ENCODE results near the gene SLC8A2.

Gene SLC8A2, protein sequence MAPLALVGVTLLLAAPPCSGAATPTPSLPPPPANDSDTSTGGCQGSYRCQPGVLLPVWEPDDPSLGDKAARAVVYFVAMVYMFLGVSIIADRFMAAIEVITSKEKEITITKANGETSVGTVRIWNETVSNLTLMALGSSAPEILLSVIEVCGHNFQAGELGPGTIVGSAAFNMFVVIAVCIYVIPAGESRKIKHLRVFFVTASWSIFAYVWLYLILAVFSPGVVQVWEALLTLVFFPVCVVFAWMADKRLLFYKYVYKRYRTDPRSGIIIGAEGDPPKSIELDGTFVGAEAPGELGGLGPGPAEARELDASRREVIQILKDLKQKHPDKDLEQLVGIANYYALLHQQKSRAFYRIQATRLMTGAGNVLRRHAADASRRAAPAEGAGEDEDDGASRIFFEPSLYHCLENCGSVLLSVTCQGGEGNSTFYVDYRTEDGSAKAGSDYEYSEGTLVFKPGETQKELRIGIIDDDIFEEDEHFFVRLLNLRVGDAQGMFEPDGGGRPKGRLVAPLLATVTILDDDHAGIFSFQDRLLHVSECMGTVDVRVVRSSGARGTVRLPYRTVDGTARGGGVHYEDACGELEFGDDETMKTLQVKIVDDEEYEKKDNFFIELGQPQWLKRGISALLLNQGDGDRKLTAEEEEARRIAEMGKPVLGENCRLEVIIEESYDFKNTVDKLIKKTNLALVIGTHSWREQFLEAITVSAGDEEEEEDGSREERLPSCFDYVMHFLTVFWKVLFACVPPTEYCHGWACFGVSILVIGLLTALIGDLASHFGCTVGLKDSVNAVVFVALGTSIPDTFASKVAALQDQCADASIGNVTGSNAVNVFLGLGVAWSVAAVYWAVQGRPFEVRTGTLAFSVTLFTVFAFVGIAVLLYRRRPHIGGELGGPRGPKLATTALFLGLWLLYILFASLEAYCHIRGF

DNA sequence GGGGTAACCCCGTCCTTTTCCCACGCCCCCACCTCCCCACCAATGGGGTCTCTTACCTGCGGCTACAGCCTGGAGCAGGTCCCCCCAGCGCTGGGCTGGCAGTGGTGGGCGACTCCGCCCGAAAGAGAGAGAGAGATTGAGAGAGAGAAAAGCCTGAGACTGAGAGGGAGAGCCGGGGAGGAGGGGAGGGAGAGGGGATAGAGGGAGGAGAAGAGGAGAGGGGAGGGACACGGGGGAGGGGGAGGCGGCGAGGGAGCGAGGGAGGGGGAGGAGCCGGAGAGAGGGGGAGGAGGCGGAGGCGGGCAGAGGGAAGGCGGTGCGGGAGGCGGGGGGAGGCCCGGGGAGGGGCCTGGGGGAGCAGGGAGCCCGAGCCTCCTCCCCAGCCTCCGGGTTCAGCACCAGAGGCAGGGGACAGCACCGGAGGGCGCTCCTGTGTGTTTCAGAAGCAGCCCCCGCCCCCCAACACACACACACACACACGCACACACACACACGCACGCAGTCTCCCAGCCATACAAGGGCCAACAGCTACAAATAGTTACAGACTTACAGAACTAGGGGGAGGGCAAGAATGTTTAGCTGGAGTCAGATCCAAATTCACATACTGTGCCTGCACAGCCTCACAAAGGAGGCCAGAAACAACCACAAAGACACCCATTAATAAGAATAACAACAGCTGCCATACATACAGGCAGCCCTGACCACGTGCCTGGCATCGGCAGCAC is at the start of gene SLC8A2:
Gene SLC8A2 (minus strand): TSS at position 161 of the 725 bp plus-strand sequence. CDS start 5,490 bp downstream, outside the sequence.
- FAIRE-seq = no peak

DNA sequence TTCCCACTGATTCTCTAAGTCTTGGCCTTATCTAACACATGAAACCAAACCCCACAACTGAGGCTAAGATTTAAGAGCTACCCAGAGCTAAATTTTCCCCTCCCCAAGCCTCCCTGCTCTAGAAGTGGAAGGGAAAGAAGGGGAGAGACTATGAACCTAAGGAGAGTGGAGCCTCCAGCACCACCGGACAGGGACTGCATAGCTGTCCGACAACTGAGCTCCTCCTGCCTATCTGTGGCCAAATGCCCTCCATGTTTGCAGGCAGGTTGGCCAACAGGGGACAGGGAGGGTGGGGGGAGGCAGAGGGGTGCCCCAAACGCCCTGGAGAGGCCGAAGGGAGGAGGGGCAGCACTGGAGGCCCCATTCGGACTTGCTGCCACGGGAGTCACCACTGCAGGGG is 49.1 kb upstream of the SLC8A2 start:
- FAIRE-seq = no peak

GRCh38 chr19:47520343-47520806 is 48.7 kb upstream of the SLC8A2 start:
- FAIRE-seq = no peak

GRCh38 chr19:47518854-47519253 is 47.2 kb upstream of the SLC8A2 start:
- no peak for FAIRE-seq

- no peak for FAIRE-seq
Measured at GRCh38 chr19:47518139-47518538, 46.4 kb upstream of the SLC8A2 start.

GRCh38 chr19:47514869-47515588 is 43.3 kb upstream of the SLC8A2 start, which contains the start of gene NAPA:
TSS of gene NAPA (minus strand) at chr19:47515063. CDS start at chr19:47514940, 123 bp downstream.
- FAIRE-seq = peak; percentile 96

- FAIRE-seq = no peak
Measured at GRCh38 chr19:47514151-47514868, 42.6 kb upstream of the SLC8A2 start.

- no peak for FAIRE-seq
Measured at GRCh38 chr19:47512948-47513319, 41.2 kb upstream of the SLC8A2 start.

DNA sequence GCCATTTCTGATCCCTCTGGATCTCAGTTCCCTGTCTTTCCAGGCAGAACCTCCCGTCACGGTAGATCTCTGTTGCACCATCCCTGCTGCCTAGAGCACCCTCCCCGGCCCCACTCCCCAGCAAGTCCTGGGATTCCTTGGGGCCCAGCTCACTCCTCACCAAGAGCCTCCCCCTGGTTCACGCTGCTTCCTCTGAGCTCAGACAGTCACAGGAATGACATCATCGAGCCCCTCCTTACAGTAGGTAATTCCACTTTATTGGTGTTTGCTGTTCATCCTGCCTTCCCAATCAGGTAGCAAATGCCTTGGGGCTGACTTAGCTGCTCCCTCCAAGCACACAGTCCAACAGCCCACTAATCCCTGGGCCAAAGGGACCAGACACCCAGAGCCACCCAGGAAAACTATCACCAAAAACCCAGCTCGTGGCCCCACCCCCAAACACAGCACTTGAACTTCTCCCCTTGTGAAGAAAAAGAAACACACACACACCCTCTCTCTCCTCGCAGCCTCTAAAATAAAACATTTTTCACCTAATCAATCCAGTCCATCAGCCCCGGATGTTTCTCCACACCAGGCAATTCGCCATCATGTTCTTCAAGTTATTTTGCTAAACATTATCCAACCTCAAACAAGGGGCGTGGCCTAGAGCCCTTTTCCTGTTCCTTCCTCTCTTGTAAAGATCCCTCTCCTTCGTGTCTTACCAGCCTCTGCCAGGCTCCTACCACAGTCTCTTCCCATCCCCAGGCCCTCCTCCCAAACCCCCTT is 40.7 kb upstream of the SLC8A2 start:
- no peak for FAIRE-seq

- FAIRE-seq = no peak
Measured at GRCh38 chr19:47511681-47512080, 40.0 kb upstream of the SLC8A2 start.

- FAIRE-seq = no peak
Measured at GRCh38 chr19:47511128-47511517, 39.4 kb upstream of the SLC8A2 start.

DNA sequence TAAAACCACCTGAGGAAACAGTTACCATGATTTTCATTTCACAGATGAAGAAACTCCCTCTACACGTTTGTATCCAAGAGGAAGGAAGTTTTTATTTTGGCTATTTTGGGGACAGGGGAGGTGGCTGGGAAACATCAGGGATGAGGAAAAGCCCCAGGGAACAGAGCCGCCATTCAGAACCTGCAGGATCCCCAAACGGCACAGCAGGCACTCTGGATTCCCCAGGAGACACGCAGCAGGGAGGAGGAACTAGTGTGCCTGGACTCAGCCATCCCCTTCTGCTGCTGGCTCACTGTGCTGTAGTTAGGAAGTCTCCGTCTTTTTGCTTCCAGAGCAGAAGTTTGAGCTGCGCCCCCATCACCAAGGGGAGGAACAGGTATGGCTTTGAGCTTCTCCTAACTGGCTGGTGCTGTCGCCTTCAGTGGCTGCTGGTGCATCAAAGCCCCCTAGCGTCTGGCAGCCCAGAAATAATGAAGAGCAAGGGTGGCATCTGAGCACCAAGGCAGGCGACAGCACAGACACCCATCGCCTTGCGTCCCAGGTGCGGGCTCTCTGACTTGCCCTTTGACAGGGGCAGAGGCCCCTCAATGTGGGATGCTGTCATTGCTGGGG is 38.9 kb upstream of the SLC8A2 start:
- FAIRE-seq = no peak

GRCh38 chr19:47509973-47510372 is 38.3 kb upstream of the SLC8A2 start:
- no peak for FAIRE-seq

DNA sequence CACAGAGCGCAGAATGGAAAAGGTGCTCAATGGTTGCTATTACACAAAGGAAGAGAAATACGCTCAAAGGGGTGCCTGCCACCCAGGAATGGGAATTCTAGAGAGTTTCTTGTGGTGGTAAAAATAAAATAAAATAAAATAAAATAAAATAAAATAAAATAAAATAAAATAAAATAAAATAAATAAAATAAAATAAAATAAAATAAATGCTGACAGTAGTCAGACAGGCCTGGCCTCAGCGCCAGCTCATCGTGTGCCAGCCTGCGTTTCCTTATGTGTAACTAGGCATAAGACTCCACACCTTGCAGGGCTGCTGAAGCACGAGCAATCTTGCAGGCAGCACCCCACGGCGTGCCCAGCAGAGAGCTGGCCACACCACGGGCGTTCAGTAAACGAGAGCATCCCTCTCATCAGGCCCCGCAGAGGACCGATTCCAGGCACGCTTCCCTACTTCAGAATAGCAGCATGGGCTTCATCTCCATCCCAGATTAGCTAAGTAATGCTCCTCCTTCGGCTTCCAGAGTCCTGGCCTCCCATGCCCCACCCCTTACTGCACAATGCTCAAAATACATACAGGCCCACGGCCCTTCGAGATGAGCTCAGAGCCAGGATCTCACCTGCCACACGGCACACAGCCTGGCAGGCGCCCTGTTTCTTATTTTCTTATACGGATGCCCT is 37.6 kb upstream of the SLC8A2 start:
- FAIRE-seq = no peak

DNA sequence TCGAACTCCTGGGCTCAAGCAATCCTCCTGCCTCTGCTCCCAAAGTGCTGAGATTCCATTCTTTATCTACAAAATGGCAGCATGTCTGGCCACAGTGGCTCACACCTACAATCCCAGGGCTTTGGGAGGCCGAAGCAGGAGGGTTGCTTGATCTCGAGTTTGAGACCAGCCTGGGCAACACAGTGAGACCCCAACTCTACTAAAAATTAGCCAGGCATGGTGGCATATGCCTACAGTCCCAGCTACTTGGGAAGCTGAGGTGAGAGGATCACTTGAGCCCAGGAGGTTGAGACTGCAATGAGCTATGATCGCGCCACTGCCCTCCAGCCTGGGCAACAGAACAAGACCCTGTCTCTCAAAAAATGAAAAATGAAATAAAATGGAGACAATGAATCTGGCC is 37.0 kb upstream of the SLC8A2 start:
- no peak for FAIRE-seq

DNA sequence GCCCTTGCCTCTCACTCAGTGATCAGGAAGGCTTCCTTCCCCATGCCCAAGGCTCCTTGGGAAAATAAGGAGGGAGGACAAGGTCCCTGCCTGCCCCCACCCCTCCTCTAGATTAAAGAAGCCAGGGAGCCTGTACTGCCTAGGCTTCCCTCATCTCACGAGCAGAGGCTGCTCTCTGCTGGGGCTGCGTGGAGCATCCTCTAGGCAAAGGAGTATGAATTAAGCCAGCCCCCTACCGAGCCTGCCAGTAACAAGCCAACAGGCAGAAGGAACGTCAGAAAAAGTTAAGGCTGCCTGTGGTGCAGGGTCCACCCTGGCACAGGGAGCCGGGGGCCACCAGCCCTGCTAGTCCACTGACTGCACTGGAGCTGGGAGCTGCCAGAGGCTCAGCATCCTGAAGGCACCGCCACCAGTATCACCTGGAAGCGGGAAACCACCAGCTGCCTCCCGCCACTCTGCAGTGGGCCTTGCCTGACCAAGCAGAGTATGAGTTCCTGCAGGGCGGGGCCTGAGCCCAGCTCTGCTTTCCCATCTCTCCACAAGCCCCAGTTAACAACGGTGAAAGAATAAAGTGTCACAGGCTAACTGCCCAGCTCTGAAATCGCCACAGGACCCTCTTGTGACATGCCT is 36.3 kb upstream of the SLC8A2 start:
- FAIRE-seq = no peak

GRCh38 chr19:47507012-47507411 is 35.3 kb upstream of the SLC8A2 start:
- no peak for FAIRE-seq

GRCh38 chr19:47506459-47506858 is 34.8 kb upstream of the SLC8A2 start:
- no peak for FAIRE-seq

DNA sequence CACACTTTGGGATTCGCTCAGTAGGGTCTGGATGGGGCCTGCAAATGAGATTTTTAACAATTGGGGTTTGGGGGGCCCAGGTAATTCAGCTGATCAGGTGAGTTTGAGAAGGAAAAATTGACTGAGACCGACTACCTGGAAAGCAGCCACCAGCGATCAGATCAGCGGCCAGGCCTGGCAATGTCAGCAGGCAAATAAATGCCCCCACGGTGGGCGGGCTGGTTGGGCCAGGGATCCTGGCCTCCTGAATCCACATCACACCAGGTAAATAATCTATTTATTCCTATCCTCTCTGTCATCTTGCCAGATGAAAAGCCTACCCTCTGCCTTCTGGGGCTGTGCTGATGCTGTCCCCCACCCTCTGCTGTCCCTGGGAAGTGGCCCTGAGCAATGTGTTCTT is 33.8 kb upstream of the SLC8A2 start:
- FAIRE-seq = no peak
